BLaER1 (cell line): ENCODE results near the gene SULT2B1.
"Not testable (repeated sequence)": the region's sequence is repeated elsewhere in the genome, so short reads cannot be mapped to it uniquely, and the experiment has no call there.

Experiments
- H3K27ac ChIP-seq: shearing (Covaris generic); formaldehyde crosslinking; 2 replicates; pipeline ENCODE4 v1.8.1; 2022
- H3K27me3 ChIP-seq: shearing (Covaris generic); formaldehyde crosslinking; 2 replicates; pipeline ENCODE4 v1.8.1; 2022
- H3K36me3 ChIP-seq: shearing (Covaris generic); formaldehyde crosslinking; 2 replicates; pipeline ENCODE4 v1.8.1; 2022
- H3K4me1 ChIP-seq: shearing (Covaris generic); formaldehyde crosslinking; 2 replicates; pipeline ENCODE4 v1.8.1; 2022
- H3K4me2 ChIP-seq: shearing (Covaris generic); formaldehyde crosslinking; 2 replicates; pipeline ENCODE4 v1.8.1; 2022
- H3K4me3 ChIP-seq: shearing (Covaris generic); formaldehyde crosslinking; 2 replicates; pipeline ENCODE4 v1.8.1; 2022
- H3K9ac ChIP-seq: shearing (Covaris generic); formaldehyde crosslinking; 2 replicates; pipeline ENCODE4 v1.8.1; 2022
- H3K9me3 ChIP-seq: shearing (Covaris generic); formaldehyde crosslinking; 2 replicates; pipeline ENCODE4 v1.8.1; 2022
- H4K20me1 ChIP-seq: shearing (Covaris generic); formaldehyde crosslinking; 2 replicates; pipeline ENCODE4 v1.8.1; 2022
- Cebpa-rat ChIP-seq: shearing (Covaris generic); IDR thresholded peaks from 2 replicates; pipeline ENCODE4 v1.8.1; 2022

SULT2B1 gene

GRCh38 chr19:48511800-48512503, 40.0 kb upstream of the SULT2B1 start, which contains the start of gene LMTK3:
Gene LMTK3 (minus strand): TSS chr19:48511835. CDS start chr19:48511576, 259 bp downstream.
- Histone ChIP-seq H3K36me3 (no peaks in the 10 kb centered on the region; the same call in 1 of the 2 replicates), H3K4me3 (peak within 1 kb of the TSS; percentile 62), H3K27ac (no peak within 1 kb of the TSS), H3K27me3 (peaks cover 17% of the 10 kb centered on the region; the same call in 1 of the 2 replicates), H3K9me3 (no peaks in the 10 kb centered on the region), H3K4me1 (peaks cover 39% of the 10 kb centered on the region), H3K4me2 (peak within 1 kb of the TSS; percentile 83), H4K20me1 (no peaks in the 10 kb centered on the region), H3K9ac (no peak within 1 kb of the TSS)
- no peak for TF ChIP-seq Cebpa-rat

- Histone ChIP-seq H3K4me3 (peak overlapping the region; percentile 75), H3K9me3 (no peaks in the 10 kb centered on the region), H4K20me1 (no peaks in the 10 kb centered on the region), H3K27ac (no peak overlapping the region), H3K27me3 (peaks cover 17% of the 10 kb centered on the region; the same call in 1 of the 2 replicates), H3K4me2 (peak overlapping the region; percentile 83), H3K4me1 (peaks cover 42% of the 10 kb centered on the region), H3K9ac (0 out of 2 replicates have a peak overlapping the region, but pooled peaks have one; percentile 74), H3K36me3 (no peaks in the 10 kb centered on the region; the same call in 1 of the 2 replicates)
- no peak for TF ChIP-seq Cebpa-rat
Measured at GRCh38 chr19:48512504-48513288, 39.3 kb upstream of the SULT2B1 start.

- TF ChIP-seq Cebpa-rat, result no peak
- Histone ChIP-seq H3K9me3 (no peaks in the 10 kb centered on the region), H3K36me3 (no peaks in the 10 kb centered on the region), H3K27me3 (peaks cover 17% of the 10 kb centered on the region; the same call in 1 of the 2 replicates), H3K4me3 (peak overlapping the region; percentile 75), H3K27ac (peak overlapping the region; percentile 61; the same call in 1 of the 2 replicates), H3K4me2 (peak overlapping the region; percentile 83), H4K20me1 (no peaks in the 10 kb centered on the region), H3K4me1 (peaks cover 42% of the 10 kb centered on the region), H3K9ac (peak overlapping the region; percentile 74)
Measured at GRCh38 chr19:48513289-48514122, 38.5 kb upstream of the SULT2B1 start.

GRCh38 chr19:48514123-48514458, 37.9 kb upstream of the SULT2B1 start:
- H3K9ac ChIP-seq, result peak overlapping the region; percentile 74; the same call in 1 of the 2 replicates
- H3K4me2 ChIP-seq, result peak overlapping the region; percentile 83
- H3K27ac ChIP-seq, result no peak overlapping the region

GRCh38 chr19:48516536-48516935, 35.4 kb upstream of the SULT2B1 start:
- TF ChIP-seq Cebpa-rat, result no peak
- Histone ChIP-seq H3K4me3 (no peak overlapping the region), H3K4me2 (peak overlapping the region; percentile 34; the same call in 1 of the 2 replicates), H4K20me1 (no peaks in the 10 kb centered on the region), H3K9me3 (no peaks in the 10 kb centered on the region), H3K27me3 (peaks cover 14% of the 10 kb centered on the region; the same call in 1 of the 2 replicates), H3K4me1 (peaks cover 38% of the 10 kb centered on the region), H3K36me3 (no peaks in the 10 kb centered on the region), H3K27ac (no peak overlapping the region), H3K9ac (no peak overlapping the region)

More at GRCh38 chr19:48514123-48514458, 37.9 kb upstream of the SULT2B1 start:
- Histone ChIP-seq H3K27me3 (peaks cover 17% of the 10 kb centered on the region; the same call in 1 of the 2 replicates), H3K4me3 (peak overlapping the region; percentile 75), H3K4me1 (peaks cover 42% of the 10 kb centered on the region), H4K20me1 (no peaks in the 10 kb centered on the region), H3K36me3 (no peaks in the 10 kb centered on the region), H3K9me3 (no peaks in the 10 kb centered on the region)
- TF ChIP-seq Cebpa-rat, result no peak

- H3K27ac ChIP-seq, result no peak overlapping the region
- no peak overlapping the region for H3K4me3 ChIP-seq
- no peak overlapping the region for H3K9ac ChIP-seq
- H3K4me1 ChIP-seq, result peaks cover 25% of the 10 kb centered on the region
- H3K27me3 ChIP-seq, result peaks cover under 1% of the 10 kb centered on the region; the same call in 1 of the 2 replicates
- no peaks in the 10 kb centered on the region for H3K9me3 ChIP-seq
- no peaks in the 10 kb centered on the region for H3K36me3 ChIP-seq
- no peaks in the 10 kb centered on the region for H4K20me1 ChIP-seq
- H3K4me2 ChIP-seq, result no peak overlapping the region
- no peak for TF ChIP-seq Cebpa-rat
Measured at GRCh38 chr19:48518207-48518606, 33.8 kb upstream of the SULT2B1 start.

- Histone ChIP-seq H3K4me1 (peaks cover 18% of the 10 kb centered on the region), H3K4me2 (0 out of 2 replicates have a peak overlapping the region, but pooled peaks have one; percentile 12)
- H3K9me3 ChIP-seq, H4K20me1 ChIP-seq, H3K4me3 ChIP-seq, H3K27ac ChIP-seq, H3K27me3 ChIP-seq, H3K36me3 ChIP-seq, H3K9ac ChIP-seq: not testable (repeated sequence)
Measured at GRCh38 chr19:48519426-48519825, 32.5 kb upstream of the SULT2B1 start.

GRCh38 chr19:48520134-48520533, 31.8 kb upstream of the SULT2B1 start:
- Histone ChIP-seq H3K36me3 (no peaks in the 10 kb centered on the region), H3K27ac (no peak overlapping the region), H3K4me3 (no peak overlapping the region), H3K27me3 (no peaks in the 10 kb centered on the region), H3K9ac (no peak overlapping the region), H3K4me1 (peaks cover 18% of the 10 kb centered on the region), H4K20me1 (no peaks in the 10 kb centered on the region), H3K9me3 (peaks cover 12% of the 10 kb centered on the region), H3K4me2 (peak overlapping the region; percentile 12; the same call in 1 of the 2 replicates)
- TF ChIP-seq Cebpa-rat, result no peak

GRCh38 chr19:48524221-48524620, 27.8 kb upstream of the SULT2B1 start:
- Histone ChIP-seq H4K20me1 (no peaks in the 10 kb centered on the region), H3K36me3 (no peaks in the 10 kb centered on the region), H3K9ac (no peak overlapping the region), H3K4me2 (no peak overlapping the region), H3K4me1 (peaks cover 5% of the 10 kb centered on the region; the same call in 1 of the 2 replicates), H3K9me3 (peaks cover 44% of the 10 kb centered on the region), H3K27ac (no peak overlapping the region), H3K27me3 (no peaks in the 10 kb centered on the region), H3K4me3 (no peak overlapping the region)
- no peak for TF ChIP-seq Cebpa-rat
